ENCODE results near the gene LRRC4C.

Gene LRRC4C

GRCh38 chr11:41116970-41117369 lies 342.5 kb downstream of the LRRC4C start:
- no peak for DNase-seq (ENCODE audit: low read depth in 3 of 3)

GRCh38 chr11:41115066-41115465 lies 344.4 kb downstream of the LRRC4C start:
- no peak for DNase-seq (ENCODE audit: low read depth in 3 of 3)

GRCh38 chr11:41113160-41113559 lies 346.3 kb downstream of the LRRC4C start:
- DNase-seq (ENCODE audit: low read depth in 3 of 3): no peak

GRCh38 chr11:41110527-41110926 lies 348.9 kb downstream of the LRRC4C start:
- no peak for DNase-seq (ENCODE audit: low read depth in 3 of 3)

- DNase-seq (ENCODE audit: low read depth in 3 of 3): no peak
Observed at GRCh38 chr11:41102471-41102870, 357.0 kb downstream of the LRRC4C start.

- DNase-seq (ENCODE audit: low read depth in 3 of 3): no peak
Observed at GRCh38 chr11:41099654-41100053, 359.8 kb downstream of the LRRC4C start.

- DNase-seq (ENCODE audit: low read depth in 3 of 3): no peak
Observed at GRCh38 chr11:41085123-41085522, 374.3 kb downstream of the LRRC4C start.

- DNase-seq (ENCODE audit: low read depth in 3 of 3): no peak
Observed at GRCh38 chr11:41081756-41082285, 377.6 kb downstream of the LRRC4C start.

GRCh38 chr11:41074318-41074717 lies 385.1 kb downstream of the LRRC4C start:
- no peak for DNase-seq (ENCODE audit: low read depth in 3 of 3)

- no peak for DNase-seq (ENCODE audit: low read depth in 3 of 3)
Observed at GRCh38 chr11:41065432-41065831, 394.0 kb downstream of the LRRC4C start.

- DNase-seq (ENCODE audit: low read depth in 3 of 3): no peak
Observed at GRCh38 chr11:41058138-41058537, 401.3 kb downstream of the LRRC4C start.

GRCh38 chr11:41056892-41057569 lies 402.4 kb downstream of the LRRC4C start:
- no peak for DNase-seq (ENCODE audit: low read depth in 3 of 3)

GRCh38 chr11:41053894-41054293 lies 405.6 kb downstream of the LRRC4C start:
- DNase-seq (ENCODE audit: low read depth in 3 of 3): no peak

- DNase-seq (ENCODE audit: low read depth in 3 of 3): no peak
Observed at GRCh38 chr11:41051919-41052635, 407.4 kb downstream of the LRRC4C start.

- DNase-seq (ENCODE audit: low read depth in 3 of 3): no peak
Observed at GRCh38 chr11:41050791-41051190, 408.7 kb downstream of the LRRC4C start.

GRCh38 chr11:41047229-41047628 lies 412.2 kb downstream of the LRRC4C start:
- DNase-seq (ENCODE audit: low read depth in 3 of 3): no peak

- DNase-seq (ENCODE audit: low read depth in 3 of 3): no peak
Observed at GRCh38 chr11:41045266-41045665, 414.2 kb downstream of the LRRC4C start.

GRCh38 chr11:41044747-41045146 lies 414.7 kb downstream of the LRRC4C start:
- DNase-seq (ENCODE audit: low read depth in 3 of 3): no peak

GRCh38 chr11:41042688-41043087 lies 416.8 kb downstream of the LRRC4C start:
- no peak for DNase-seq (ENCODE audit: low read depth in 3 of 3)

- DNase-seq (ENCODE audit: low read depth in 3 of 3): no peak
Observed at GRCh38 chr11:41040474-41040873, 419.0 kb downstream of the LRRC4C start.

- no peak for DNase-seq (ENCODE audit: low read depth in 3 of 3)
Observed at GRCh38 chr11:41039592-41039991, 419.9 kb downstream of the LRRC4C start.

GRCh38 chr11:41031551-41032060 lies 427.8 kb downstream of the LRRC4C start:
- DNase-seq (ENCODE audit: low read depth in 3 of 3): no peak

- DNase-seq (ENCODE audit: low read depth in 3 of 3): no peak
Observed at GRCh38 chr11:41020259-41020658, 439.2 kb downstream of the LRRC4C start.

Data from stimulated activated CD4-positive, alpha-beta T cell treated with anti-CD3 and anti-CD28 coated beads, TNF-alpha, amount 100 ng/mL, for 4 hours (primary cell).